Measurements from ENCODE around the gene ZSCAN2.
"Not testable (repeated sequence)": the region's sequence is repeated elsewhere in the genome, so short reads cannot be mapped to it uniquely, and the experiment has no call there.

DNA sequence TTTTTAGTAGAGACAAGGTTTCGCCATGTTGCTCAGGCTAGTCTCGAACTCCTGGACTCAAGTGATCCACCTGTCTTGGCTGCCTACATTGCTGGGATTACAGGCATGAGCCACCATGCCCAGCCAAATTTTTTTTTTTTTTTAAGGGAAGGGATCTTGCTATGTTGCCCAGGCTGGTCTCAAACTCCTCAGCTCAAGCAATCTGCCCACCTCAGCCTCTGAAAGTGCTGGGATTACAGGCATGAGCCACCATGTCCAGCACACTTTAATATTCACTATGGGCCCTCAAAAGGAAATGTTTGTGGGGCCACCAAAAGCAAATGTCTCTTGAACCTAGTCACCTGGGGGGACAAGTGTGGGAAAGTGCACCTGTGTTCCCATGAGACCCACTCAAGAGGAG is 41.8 kb downstream of the ZSCAN2 start:
- TF ChIP-seq RB1 (IDR thresholded peaks at IDR 0.05; ENCODE audit: borderline replicate concordance); EZH2 (IDR thresholded peaks at IDR 0.05; ENCODE audit: borderline replicate concordance, control insufficient read depth, low read depth, low read length); MYC (IDR thresholded peaks at IDR 0.05; ENCODE audit: insufficient read depth, insufficient read length, insufficient replicate concordance, low read length, severe bottlenecking); EP300 (IDR thresholded peaks at IDR 0.05; ENCODE audit: borderline replicate concordance in 1 of 2, control insufficient read depth in 1 of 2, low read depth in 2 of 2, low read length in 2 of 2); RUNX3 (IDR thresholded peaks at IDR 0.05; ENCODE audit: low read length); TAF1 (IDR thresholded peaks at IDR 0.05; ENCODE audit: borderline replicate concordance, low read depth, low read length); ETV6 (conservative IDR thresholded peaks at IDR 0.05 in 1 of 2, IDR thresholded peaks at IDR 0.05 in 1 of 2; ENCODE audit: borderline replicate concordance in 1 of 2, low read depth in 1 of 2): not testable (repeated sequence)
- TF ChIP-seq, protein P1, sequence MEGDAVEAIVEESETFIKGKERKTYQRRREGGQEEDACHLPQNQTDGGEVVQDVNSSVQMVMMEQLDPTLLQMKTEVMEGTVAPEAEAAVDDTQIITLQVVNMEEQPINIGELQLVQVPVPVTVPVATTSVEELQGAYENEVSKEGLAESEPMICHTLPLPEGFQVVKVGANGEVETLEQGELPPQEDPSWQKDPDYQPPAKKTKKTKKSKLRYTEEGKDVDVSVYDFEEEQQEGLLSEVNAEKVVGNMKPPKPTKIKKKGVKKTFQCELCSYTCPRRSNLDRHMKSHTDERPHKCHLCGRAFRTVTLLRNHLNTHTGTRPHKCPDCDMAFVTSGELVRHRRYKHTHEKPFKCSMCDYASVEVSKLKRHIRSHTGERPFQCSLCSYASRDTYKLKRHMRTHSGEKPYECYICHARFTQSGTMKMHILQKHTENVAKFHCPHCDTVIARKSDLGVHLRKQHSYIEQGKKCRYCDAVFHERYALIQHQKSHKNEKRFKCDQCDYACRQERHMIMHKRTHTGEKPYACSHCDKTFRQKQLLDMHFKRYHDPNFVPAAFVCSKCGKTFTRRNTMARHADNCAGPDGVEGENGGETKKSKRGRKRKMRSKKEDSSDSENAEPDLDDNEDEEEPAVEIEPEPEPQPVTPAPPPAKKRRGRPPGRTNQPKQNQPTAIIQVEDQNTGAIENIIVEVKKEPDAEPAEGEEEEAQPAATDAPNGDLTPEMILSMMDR (IDR thresholded peaks at IDR 0.05 in 2 of 3, conservative IDR thresholded peaks at IDR 0.05 in 1 of 3; ENCODE audit: control insufficient read depth in 2 of 3, extremely low read depth in 1 of 3, insufficient read depth in 1 of 3, low read depth in 3 of 3, low read length in 3 of 3), result not testable (repeated sequence)
- TF ChIP-seq, protein P2, sequence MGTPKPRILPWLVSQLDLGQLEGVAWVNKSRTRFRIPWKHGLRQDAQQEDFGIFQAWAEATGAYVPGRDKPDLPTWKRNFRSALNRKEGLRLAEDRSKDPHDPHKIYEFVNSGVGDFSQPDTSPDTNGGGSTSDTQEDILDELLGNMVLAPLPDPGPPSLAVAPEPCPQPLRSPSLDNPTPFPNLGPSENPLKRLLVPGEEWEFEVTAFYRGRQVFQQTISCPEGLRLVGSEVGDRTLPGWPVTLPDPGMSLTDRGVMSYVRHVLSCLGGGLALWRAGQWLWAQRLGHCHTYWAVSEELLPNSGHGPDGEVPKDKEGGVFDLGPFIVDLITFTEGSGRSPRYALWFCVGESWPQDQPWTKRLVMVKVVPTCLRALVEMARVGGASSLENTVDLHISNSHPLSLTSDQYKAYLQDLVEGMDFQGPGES (IDR thresholded peaks at IDR 0.05), result not testable (repeated sequence)

All from GM12878 (cell line).